Stimulated activated memory B cell treated with anti-CD40 and anti-IgM and Interleukin-4, amounts not matched to agents 10 μg/mL and 1 μg/mL and 100 μg/mL, for 72 hours (primary cell): Measurements from ENCODE around the gene ABCA1.
"Not testable (repeated sequence)": the region's sequence is repeated elsewhere in the genome, so short reads cannot be mapped to it uniquely, and the experiment has no call there.

Source experiments
- ATAC-seq: fragments of 150-1000 bp; cut with Tn5 transposase; 2 replicates; pipeline ENCODE4 v1.10.0; 2021
- H3K27ac Mint-ChIP-seq: one replicate; pipeline ENCODE4 v1.8.0; 2022; ENCODE audit warnings: mild to moderate bottlenecking, mixed read lengths
- H3K27me3 Mint-ChIP-seq: one replicate; pipeline ENCODE4 v1.8.0; 2022; ENCODE audit warnings: mixed read lengths
- H3K36me3 Mint-ChIP-seq: one replicate; pipeline ENCODE4 v1.8.0; 2022; ENCODE audit warnings: mixed read lengths
- H3K4me1 Mint-ChIP-seq: one replicate; pipeline ENCODE4 v1.8.0; 2022; ENCODE audit warnings: mixed read lengths
- H3K4me3 Mint-ChIP-seq: one replicate; pipeline ENCODE4 v1.8.0; 2022; ENCODE audit warnings: mild to moderate bottlenecking, moderate library complexity, mixed read lengths
- H3K9me3 Mint-ChIP-seq: one replicate; pipeline ENCODE4 v1.8.0; 2022; ENCODE audit warnings: mixed read lengths

Gene ABCA1

DNA sequence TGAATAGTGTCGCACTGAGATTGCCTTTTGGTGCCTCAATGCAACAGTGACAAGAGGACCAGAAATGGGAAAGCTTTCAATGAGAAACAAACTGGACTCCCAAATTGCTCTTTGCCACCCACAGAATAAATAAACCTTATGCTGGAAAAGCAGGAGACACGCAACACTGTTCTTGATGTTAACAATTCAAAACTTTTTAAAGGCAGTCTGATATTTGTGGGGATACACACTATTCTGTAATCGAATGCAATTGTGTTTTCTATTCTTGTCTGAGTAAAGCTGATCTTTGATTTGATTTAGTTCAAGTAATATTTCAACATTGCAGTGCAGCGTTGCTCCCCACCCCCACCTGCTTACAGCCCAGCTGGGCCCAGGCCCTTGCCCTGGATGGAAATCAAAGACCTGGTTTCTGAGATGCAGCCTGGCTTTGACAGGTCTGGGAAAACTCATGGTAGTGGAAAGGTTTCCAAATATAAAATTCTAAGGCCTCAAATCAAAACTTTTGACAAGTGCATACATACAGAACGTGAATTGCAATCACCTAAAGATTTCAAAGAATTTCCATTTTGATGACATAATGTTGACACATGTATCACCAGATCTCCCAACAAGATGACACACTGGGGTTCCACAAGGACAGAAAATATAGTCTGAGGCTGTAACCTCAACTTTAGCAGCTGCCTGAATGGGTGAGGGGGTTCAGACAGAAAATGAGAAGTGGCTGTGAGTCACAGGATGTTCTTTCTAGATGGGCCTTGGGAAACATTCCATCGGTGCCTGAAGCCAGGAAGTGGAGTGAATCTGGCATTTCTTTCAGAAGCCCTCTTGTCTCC lies 55.1 kb downstream of the ABCA1 start:
- ATAC-seq = no peak
- Mint-ChIP-seq H3K27ac (no peak overlapping the region), H3K36me3 (peaks cover 15% of the 10 kb centered on the region), H3K27me3 (no peaks in the 10 kb centered on the region), H3K4me1 (peaks cover 24% of the 10 kb centered on the region), H3K9me3 (no peaks in the 10 kb centered on the region), H3K4me3 (no peak overlapping the region)

DNA sequence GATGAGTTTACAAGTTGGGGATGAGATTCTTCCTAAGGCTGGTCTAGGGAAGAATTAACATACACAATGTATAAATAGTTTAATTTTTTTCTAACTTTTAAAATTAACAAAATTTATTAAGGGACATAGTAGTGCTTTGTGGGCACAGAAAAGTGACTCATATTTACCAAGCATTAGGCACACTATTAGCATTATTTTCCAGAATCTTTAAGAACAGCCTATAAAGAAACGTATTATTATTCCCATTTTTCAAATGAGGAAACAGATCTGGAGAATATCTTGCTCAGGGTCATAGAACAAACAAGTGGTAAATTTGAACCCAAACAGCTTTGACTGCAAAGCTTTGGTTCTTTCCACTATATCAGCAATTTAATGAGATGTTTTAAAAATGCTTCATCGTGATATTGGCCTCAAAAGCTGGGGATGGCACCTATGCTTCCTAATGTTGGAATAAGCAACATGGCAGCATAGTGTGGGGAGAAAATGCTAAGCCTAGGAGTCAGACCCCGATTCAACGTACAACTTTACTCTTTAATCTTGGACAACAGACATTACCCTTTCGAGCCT lies 55.9 kb downstream of the ABCA1 start:
- Mint-ChIP-seq H3K4me1 (peaks cover 26% of the 10 kb centered on the region), H3K27me3 (no peaks in the 10 kb centered on the region), H3K9me3 (no peaks in the 10 kb centered on the region), H3K4me3 (no peak overlapping the region), H3K27ac (no peak overlapping the region), H3K36me3 (peaks cover 15% of the 10 kb centered on the region)
- ATAC-seq = no peak

DNA sequence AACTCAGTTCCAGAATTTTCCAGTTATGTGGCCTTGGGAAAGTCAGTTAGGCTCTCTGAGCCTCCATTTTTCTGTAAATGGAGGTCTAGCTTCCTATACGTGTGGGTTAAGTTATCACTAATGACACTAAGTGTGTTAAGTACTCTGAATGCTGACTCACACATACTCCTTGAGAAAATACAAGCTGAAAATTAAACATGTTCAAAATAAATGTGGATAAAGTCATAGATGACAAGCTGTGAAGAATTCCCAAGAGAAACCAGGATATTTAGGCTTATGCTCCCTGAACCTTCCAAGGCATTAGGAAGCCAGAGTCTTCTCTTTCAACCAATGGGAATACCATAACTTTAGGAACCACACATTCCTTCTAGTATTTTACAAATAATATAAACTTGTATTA lies 58.1 kb downstream of the ABCA1 start:
- H3K36me3 Mint-ChIP-seq = no peaks in the 10 kb centered on the region
- peaks cover 31% of the 10 kb centered on the region for H3K4me1 Mint-ChIP-seq
- H3K27ac Mint-ChIP-seq = no peak overlapping the region
- no peaks in the 10 kb centered on the region for H3K9me3 Mint-ChIP-seq
- H3K4me3 Mint-ChIP-seq = no peak overlapping the region
- ATAC-seq = no peak
- H3K27me3 Mint-ChIP-seq = no peaks in the 10 kb centered on the region

DNA sequence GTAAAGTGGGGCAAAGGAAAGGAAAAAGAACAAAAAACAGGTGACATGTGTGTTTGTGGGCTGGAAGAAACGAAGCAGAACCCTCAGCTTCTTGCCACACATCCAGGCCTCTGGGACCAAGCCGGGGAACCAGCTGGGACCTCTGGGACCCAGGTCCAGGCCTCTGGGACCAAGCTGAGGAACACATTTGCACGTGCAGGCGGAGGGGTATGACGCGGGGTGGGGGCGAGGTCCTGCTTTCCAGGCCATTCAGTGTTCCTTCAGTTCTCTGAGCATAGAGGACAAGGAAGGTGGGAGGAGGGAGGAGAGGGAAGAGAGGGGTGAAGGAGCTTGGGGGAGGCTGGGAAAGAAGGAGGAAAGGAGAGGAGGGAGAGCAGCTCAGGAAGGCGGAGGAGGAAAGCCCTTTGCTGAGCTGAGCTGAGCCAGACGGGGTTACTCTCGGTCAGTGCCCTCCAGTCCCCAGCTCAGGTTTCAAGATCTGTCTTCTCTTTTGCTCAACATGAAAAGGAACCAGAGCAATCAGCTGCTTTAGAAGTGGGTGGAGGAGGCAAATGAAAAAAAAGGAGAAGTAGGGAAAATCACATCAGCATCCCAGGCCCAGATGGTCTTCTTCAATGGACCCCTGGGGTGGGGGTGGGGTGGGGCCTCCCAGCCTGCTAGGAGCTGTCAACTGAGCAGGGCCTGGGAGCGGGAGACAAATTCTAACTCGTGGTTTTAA lies 59.1 kb downstream of the ABCA1 start:
- Mint-ChIP-seq H3K27me3 (no peaks in the 10 kb centered on the region), H3K4me1 (peaks cover 31% of the 10 kb centered on the region), H3K36me3 (no peaks in the 10 kb centered on the region), H3K27ac (peak overlapping the region; percentile 85), H3K9me3 (no peaks in the 10 kb centered on the region), H3K4me3 (peak overlapping the region; percentile 55)
- ATAC-seq = peak; percentile 97

DNA sequence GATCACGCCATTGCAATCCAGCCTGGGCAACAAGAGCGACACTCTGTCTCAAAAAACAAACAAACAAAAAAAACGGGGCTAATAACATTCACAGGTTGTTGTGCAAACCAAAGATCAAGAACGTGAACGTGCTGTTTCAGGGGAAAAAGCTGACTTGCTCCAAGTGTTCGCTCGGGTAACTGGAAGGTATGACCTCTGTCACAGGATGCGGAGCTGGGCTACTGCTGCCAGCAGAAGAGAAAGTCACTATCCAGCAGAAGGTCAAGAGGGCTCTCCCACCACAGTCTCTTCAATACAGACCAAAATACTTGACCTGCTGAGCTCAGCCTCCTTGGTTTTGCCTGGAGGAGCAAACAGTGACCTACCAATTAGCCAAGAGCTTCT lies 59.7 kb downstream of the ABCA1 start:
- Mint-ChIP-seq H3K4me1 (peaks cover 33% of the 10 kb centered on the region), H3K36me3 (no peaks in the 10 kb centered on the region), H3K27me3 (no peaks in the 10 kb centered on the region), H3K4me3 (peak overlapping the region; percentile 55), H3K9me3 (no peaks in the 10 kb centered on the region), H3K27ac (peak overlapping the region; percentile 85)
- ATAC-seq = no peak

DNA sequence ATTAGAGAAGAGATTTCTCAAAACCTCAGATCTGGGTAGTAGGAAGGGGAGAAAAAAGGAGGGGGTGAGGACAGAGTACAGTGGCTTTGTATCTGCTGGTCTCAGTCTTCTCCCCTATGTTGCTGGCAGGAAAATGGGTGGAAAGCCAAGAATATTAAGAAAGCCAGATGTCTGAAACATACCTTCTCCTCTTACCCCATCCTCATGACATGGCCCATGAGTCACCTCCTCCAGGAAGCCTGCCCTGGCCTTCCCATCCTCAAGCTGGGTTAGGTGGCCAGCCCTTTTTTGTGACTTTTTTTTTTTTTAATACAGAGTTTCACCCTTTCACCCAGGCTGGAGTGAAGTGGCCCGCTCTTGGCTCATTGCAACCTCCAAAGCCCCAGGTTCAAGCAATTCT lies 61.8 kb downstream of the ABCA1 start:
- Mint-ChIP-seq H3K27ac (no peak overlapping the region), H3K36me3 (no peaks in the 10 kb centered on the region), H3K4me3 (no peak overlapping the region), H3K27me3 (no peaks in the 10 kb centered on the region), H3K9me3 (no peaks in the 10 kb centered on the region), H3K4me1 (peaks cover 32% of the 10 kb centered on the region)
- ATAC-seq = no peak

DNA sequence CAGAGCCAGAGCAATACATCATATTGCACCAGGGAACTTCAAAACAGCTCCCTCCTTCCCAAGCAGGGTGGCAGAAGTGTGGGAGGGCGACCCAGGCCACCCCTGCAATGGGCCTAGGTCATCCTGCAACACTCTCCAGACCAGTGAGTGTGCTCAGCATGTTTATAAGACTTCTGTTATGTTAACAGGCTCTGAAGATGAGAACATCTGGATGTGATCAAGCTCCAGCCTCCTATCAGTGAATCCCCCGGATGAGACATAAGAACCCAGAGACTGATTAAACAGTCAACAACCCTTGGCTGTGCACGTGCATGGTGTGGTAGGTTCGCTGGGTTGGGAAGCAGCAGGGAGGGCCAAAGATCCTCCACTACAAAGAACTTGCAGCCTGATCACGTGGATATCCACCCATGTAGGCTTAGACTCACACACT lies 63.3 kb downstream of the ABCA1 start:
- ATAC-seq = no peak
- H3K9me3 Mint-ChIP-seq = no peaks in the 10 kb centered on the region
- no peak overlapping the region for H3K27ac Mint-ChIP-seq
- H3K27me3 Mint-ChIP-seq = no peaks in the 10 kb centered on the region
- H3K4me3 Mint-ChIP-seq = no peak overlapping the region
- peaks cover 39% of the 10 kb centered on the region for H3K4me1 Mint-ChIP-seq
- H3K36me3 Mint-ChIP-seq = no peaks in the 10 kb centered on the region

DNA sequence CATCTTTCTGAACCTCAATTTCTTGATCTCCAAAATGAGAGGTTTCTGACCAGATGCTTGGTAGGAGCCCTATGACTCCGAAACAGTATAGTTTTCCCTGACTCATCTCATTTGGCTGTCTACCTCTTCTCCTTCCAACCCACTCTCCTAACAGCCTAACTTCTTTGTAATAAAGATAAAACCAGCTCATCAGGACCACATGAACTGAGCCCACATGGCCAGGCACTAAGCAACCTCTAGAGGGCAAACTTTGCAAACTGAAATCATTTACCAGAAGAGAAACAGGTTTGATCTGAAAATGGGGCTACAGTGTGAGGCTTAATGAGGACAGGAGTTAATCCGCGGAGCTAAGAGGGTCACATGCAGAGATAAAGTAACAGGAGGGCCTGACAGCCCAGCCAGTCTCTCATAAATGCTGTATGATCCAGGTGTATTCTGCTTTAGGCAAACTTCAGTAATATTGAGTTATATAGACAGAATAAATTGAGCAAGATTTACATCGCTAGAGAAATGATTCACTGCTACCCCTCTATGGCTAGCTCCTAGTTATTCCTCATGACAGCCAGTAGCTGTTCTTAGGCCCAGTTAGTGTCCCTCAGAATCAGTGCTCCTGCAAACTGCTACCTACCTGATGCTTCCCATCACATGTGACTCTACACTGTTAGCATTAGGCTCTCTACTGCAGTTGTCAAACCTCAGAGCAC lies 64.6 kb downstream of the ABCA1 start:
- H3K4me3 Mint-ChIP-seq = no peak overlapping the region
- peak; percentile 83 for ATAC-seq
- peaks cover 26% of the 10 kb centered on the region for H3K4me1 Mint-ChIP-seq
- no peak overlapping the region for H3K27ac Mint-ChIP-seq
- H3K9me3 Mint-ChIP-seq = no peaks in the 10 kb centered on the region
- H3K27me3 Mint-ChIP-seq = no peaks in the 10 kb centered on the region
- no peaks in the 10 kb centered on the region for H3K36me3 Mint-ChIP-seq

DNA sequence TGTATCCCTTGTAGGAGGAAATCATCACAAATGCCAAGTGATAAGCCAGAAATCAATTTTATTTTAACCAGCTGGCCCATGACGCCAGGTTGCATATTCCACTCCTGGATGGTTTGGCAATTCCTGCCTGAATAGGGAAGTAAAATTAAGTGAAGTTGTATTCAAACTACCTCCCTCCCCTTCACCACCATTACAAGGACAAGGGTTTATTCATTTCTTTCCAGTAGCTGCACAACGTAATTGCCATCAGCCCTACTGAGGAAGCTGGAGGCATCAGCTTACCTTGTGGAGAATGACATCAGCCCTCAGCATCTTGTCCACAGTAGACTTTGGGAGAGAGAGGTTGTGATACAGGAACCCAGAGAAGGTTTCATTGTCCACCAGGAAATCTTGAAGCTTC lies 66.6 kb downstream of the ABCA1 start:
- no peaks in the 10 kb centered on the region for H3K36me3 Mint-ChIP-seq
- H3K4me1 Mint-ChIP-seq = peaks cover 14% of the 10 kb centered on the region
- no peaks in the 10 kb centered on the region for H3K9me3 Mint-ChIP-seq
- H3K27me3 Mint-ChIP-seq = no peaks in the 10 kb centered on the region
- no peak for ATAC-seq
- no peak overlapping the region for H3K27ac Mint-ChIP-seq
- no peak overlapping the region for H3K4me3 Mint-ChIP-seq

DNA sequence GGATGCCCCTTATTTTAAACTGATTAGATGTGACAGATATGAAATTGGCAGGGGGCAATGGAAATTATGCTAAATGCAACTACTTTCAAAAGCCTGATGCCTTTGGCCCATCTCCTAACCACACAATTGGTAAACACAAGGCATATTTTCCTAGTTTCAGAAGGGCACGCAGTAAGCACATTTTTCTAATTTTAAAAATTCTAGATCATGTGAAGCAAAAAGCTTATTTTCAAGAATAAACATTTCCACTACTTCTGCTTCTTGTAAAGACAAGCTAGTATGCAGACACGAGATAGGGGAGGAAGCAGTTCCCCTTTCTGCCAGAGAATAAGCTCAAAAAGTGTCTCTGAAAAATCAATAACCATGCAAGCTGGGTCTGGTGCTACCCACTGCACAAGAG lies 67.7 kb downstream of the ABCA1 start:
- H3K4me3 Mint-ChIP-seq = no peak overlapping the region
- no peaks in the 10 kb centered on the region for H3K27me3 Mint-ChIP-seq
- H3K27ac Mint-ChIP-seq = peak overlapping the region; percentile 54
- H3K9me3 Mint-ChIP-seq = no peaks in the 10 kb centered on the region
- peaks cover 14% of the 10 kb centered on the region for H3K4me1 Mint-ChIP-seq
- peak; percentile 86 for ATAC-seq
- H3K36me3 Mint-ChIP-seq = peaks cover 6% of the 10 kb centered on the region

DNA sequence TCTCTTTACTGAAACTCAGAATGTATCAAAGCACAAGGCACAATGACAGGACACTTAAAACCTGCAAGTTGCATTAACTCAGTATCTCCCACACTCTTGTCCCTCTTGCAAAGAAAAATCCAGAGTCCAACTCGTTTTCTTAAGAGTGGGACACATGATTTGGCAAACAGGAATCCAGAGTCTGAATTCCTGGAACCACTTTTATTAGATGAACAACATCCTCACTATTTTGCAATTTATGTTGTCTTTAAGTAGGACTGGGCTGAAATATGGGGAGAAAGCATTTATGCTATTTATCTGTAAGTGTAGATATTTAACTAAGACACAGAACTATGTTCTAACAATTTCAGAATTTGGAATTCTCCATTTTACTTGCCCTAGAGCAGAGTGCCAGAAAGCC lies 69.1 kb downstream of the ABCA1 start:
- H3K27me3 Mint-ChIP-seq = no peaks in the 10 kb centered on the region
- no peak overlapping the region for H3K27ac Mint-ChIP-seq
- ATAC-seq = no peak

DNA sequence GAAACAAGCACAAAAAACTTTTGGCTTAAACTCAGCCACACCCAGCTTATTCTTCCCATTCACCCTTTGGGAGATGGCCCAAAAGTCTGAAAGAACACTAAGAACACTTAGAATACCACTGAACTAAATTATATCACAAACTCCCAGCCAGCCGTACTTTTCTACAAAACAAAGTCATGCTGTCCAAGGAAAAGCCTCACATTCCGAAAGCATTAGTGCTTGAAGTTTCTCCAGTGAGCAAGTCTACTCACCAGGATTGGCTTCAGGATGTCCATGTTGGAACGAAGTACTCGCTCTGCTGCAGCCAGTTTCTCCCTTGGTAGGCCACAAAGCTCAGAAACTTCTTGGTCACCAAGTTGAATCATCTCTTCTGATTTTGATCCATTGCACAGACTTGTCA lies 69.7 kb downstream of the ABCA1 start:
- no peak for ATAC-seq
- Mint-ChIP-seq H3K27ac (no peak overlapping the region), H3K36me3 (peaks cover 14% of the 10 kb centered on the region), H3K27me3 (no peaks in the 10 kb centered on the region), H3K4me3 (no peak overlapping the region), H3K9me3 (no peaks in the 10 kb centered on the region), H3K4me1 (peaks cover 12% of the 10 kb centered on the region)

More for the DNA sequence above, 69.1 kb downstream of the ABCA1 start:
- Mint-ChIP-seq H3K4me3 (no peak overlapping the region), H3K36me3 (peaks cover 14% of the 10 kb centered on the region), H3K9me3 (no peaks in the 10 kb centered on the region), H3K4me1 (peaks cover 14% of the 10 kb centered on the region)

DNA sequence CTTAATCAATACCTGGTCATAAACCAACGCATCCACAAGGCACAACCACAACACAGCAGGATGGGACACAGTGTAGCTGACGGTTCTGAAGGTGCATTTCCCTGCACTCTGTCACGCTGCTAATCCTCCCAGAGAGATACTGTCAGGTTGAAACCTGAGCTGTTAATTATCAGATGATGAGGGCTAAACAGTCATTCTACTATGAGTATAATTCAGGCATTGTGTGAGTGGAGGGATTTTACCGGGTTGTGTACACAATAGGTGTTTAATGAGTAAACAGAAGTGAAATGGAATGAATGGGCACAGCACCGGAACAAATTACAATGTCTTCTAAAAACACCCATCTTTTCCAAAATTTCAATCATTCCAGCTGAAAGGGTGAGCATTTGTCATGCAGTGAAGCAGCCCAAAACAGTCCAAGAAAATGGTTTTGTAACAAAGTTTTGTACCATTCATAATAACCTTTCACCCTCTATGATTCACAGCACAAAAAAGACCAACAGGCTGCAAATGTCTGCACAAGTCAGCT lies 71.5 kb downstream of the ABCA1 start:
- H3K27me3 Mint-ChIP-seq = no peaks in the 10 kb centered on the region
- no peak overlapping the region for H3K27ac Mint-ChIP-seq
- H3K4me1 Mint-ChIP-seq = peaks cover 8% of the 10 kb centered on the region
- no peaks in the 10 kb centered on the region for H3K9me3 Mint-ChIP-seq
- H3K36me3 Mint-ChIP-seq = peaks cover 14% of the 10 kb centered on the region
- no peak for ATAC-seq
- no peak overlapping the region for H3K4me3 Mint-ChIP-seq

DNA sequence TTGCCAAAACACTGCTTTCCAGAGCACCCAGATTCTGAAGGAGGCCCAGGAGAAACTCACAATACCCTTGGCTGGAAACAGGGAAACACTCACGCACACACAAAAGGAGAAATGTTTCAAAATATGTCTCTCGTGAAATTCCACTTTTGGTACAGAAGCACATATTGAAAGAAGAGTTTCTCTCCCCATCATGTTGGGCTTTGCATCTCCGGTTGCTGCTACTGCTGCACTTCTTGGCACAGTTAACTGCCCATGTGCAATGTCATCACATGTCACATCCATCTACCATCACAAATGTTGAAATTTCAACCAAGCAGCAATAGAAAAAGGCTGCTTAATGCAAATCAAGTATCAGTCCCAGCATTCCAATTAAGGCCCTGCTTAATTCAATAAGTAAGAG lies 72.1 kb downstream of the ABCA1 start:
- Mint-ChIP-seq H3K4me1 (peaks cover 8% of the 10 kb centered on the region), H3K36me3 (peaks cover 14% of the 10 kb centered on the region), H3K27ac (no peak overlapping the region), H3K4me3 (no peak overlapping the region), H3K9me3 (no peaks in the 10 kb centered on the region), H3K27me3 (no peaks in the 10 kb centered on the region)
- ATAC-seq = no peak

DNA sequence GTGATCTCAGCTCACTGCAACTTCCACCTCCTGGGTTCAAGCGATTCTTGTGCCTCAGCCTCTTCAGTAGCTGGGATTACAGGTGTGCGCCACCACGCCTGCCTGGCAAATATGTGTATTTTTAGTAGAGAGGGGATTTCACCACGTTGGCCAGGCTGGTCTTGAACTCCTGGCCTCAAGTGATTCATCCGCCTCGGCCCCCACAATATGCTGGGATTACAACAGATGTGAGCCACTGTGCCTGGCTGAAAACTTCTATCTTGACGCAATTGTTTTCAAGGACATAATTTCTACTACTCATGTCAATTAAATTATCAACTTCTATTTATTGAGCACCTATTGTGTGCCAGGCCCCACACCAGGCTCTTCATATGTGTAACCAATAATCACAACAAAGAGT lies 72.7 kb downstream of the ABCA1 start:
- not testable (repeated sequence) for H3K4me3 Mint-ChIP-seq, H3K9me3 Mint-ChIP-seq, ATAC-seq, H3K27me3 Mint-ChIP-seq, H3K4me1 Mint-ChIP-seq, H3K27ac Mint-ChIP-seq
- peaks cover 14% of the 10 kb centered on the region for H3K36me3 Mint-ChIP-seq
